CD14-positive monocyte (primary cell): ENCODE measurements around the gene APOC3. TPM values are rescaled to one million over a fixed set of nuclear protein-coding genes. Genes with fewer than 3 reads are reported as not detected.

Experiments used
- DNase-seq, 3 donors: peaks; one replicate each; pipeline ENCODE4 v3.0.0-alpha.2; 2011 to 2022
- H2AFZ ChIP-seq: 2 replicates; pipeline ENCODE4 v1.6.0; 2012; ENCODE audit warnings: mild to moderate bottlenecking, low read depth, low read length, inconsistent platforms; ENCODE audit not compliant: insufficient read depth, poor library complexity, severe bottlenecking
- H3K27ac ChIP-seq, 2 donors: 1 replicate in 1 of 2; 2 replicates in 1 of 2; pipeline ENCODE4 v1.5.1; 2012 to 2013; ENCODE audit warnings: low read length in 2 of 2, control low read depth in 1 of 2, inconsistent platforms in 1 of 2, low read depth in 1 of 2, mild to moderate bottlenecking in 1 of 2
- H3K27me3 ChIP-seq, 2 donors: one replicate each; pipeline versions ENCODE4 v1.6.0 to v1.6.1; 2011 to 2013; ENCODE audit warnings: low read length in 2 of 2; ENCODE audit not compliant: control insufficient read depth in 2 of 2, insufficient read depth in 2 of 2
- H3K36me3 ChIP-seq, 2 donors: replicated peaks in 1 of 2; 1 replicate in 1 of 2; 2 replicates in 1 of 2; pipeline versions ENCODE4 v1.5.1 to v1.6.1; 2012 to 2013; ENCODE audit warnings: low read length in 2 of 2, control low read depth in 1 of 2, inconsistent platforms in 1 of 2, mild to moderate bottlenecking in 1 of 2; ENCODE audit not compliant: insufficient read depth in 2 of 2, control insufficient read depth in 1 of 2
- H3K4me1 ChIP-seq, 2 donors: 1 replicate in 1 of 2; 2 replicates in 1 of 2; pipeline versions ENCODE4 v1.5.1 to v1.6.1; 2012 to 2013; ENCODE audit warnings: low read length in 2 of 2, control low read depth in 1 of 2, inconsistent platforms in 1 of 2, mild to moderate bottlenecking in 1 of 2, moderate library complexity in 1 of 2; ENCODE audit not compliant: insufficient read depth in 2 of 2, control insufficient read depth in 1 of 2
- H3K4me2 ChIP-seq: replicated peaks from 2 replicates; pipeline ENCODE3; 2012; ENCODE audit warnings: low read length, moderate library complexity, mild to moderate bottlenecking; ENCODE audit not compliant: poor library complexity, severe bottlenecking; ENCODE audit errors: extremely low read depth
- H3K4me3 ChIP-seq, 3 experiments: fragments of 200-600 bp in 1 of 3; sonication (generic) in 1 of 3; replicated peaks in 1 of 3; 1 replicate in 2 of 3; 2 replicates in 1 of 3; pipeline ENCODE4 v1.5.1; 2011 to 2013; ENCODE audit warnings: low read length in 3 of 3, mild to moderate bottlenecking in 3 of 3, control low read depth in 2 of 3, low read depth in 2 of 3, inconsistent platforms in 1 of 3, moderate library complexity in 1 of 3
- H3K79me2 ChIP-seq: 2 replicates; pipeline ENCODE4 v1.6.0; 2012; ENCODE audit warnings: mild to moderate bottlenecking, control low read depth, inconsistent platforms, low read length, moderate library complexity; ENCODE audit not compliant: insufficient read depth
- H3K9ac ChIP-seq: 2 replicates; pipeline ENCODE4 v1.6.0; 2017; ENCODE audit warnings: low read length, mild to moderate bottlenecking; ENCODE audit not compliant: insufficient read depth, poor library complexity, severe bottlenecking
- H3K9me3 ChIP-seq, 2 donors: replicated peaks in 1 of 2; 1 replicate in 1 of 2; 2 replicates in 1 of 2; pipeline versions ENCODE4 v1.5.1 to v1.6.1; 2012 to 2013; ENCODE audit warnings: low read length in 2 of 2, control low read depth in 1 of 2; ENCODE audit not compliant: control insufficient read depth in 1 of 2, insufficient read depth in 1 of 2
- H4K20me1 ChIP-seq: 2 replicates; pipeline ENCODE4 v1.6.0; 2012; ENCODE audit warnings: mild to moderate bottlenecking, low read length, control low read depth, moderate library complexity; ENCODE audit not compliant: insufficient read depth
- H3K27ac Mint-ChIP-seq, 7 donors: one replicate each; pipeline ENCODE4 v1.8.0; 2020; ENCODE audit warnings: mild to moderate bottlenecking in 7 of 7, mixed read lengths in 7 of 7, moderate library complexity in 6 of 7, inconsistent platforms in 2 of 7
- H3K27me3 Mint-ChIP-seq, 3 donors: one replicate each; pipeline ENCODE4 v1.8.0; 2021 to 2022; ENCODE audit warnings: low read depth in 3 of 3, mild to moderate bottlenecking in 3 of 3, mixed read lengths in 3 of 3, moderate library complexity in 3 of 3, inconsistent platforms in 1 of 3
- H3K36me3 Mint-ChIP-seq, 2 donors: one replicate each; pipeline ENCODE4 v1.8.0; 2020; ENCODE audit warnings: mixed read lengths in 2 of 2, inconsistent platforms in 1 of 2, mild to moderate bottlenecking in 1 of 2
- H3K4me1 Mint-ChIP-seq: one replicate; pipeline ENCODE4 v1.8.0; 2020; ENCODE audit warnings: mild to moderate bottlenecking, mixed read lengths
- H3K4me3 Mint-ChIP-seq, 2 donors: one replicate each; pipeline ENCODE4 v1.8.0; 2020; ENCODE audit warnings: mild to moderate bottlenecking in 2 of 2, mixed read lengths in 2 of 2, moderate library complexity in 1 of 2
- H3K9me3 Mint-ChIP-seq, 7 donors: one replicate each; pipeline ENCODE4 v1.8.0; 2020 to 2022; ENCODE audit warnings: mixed read lengths in 7 of 7, mild to moderate bottlenecking in 6 of 7, moderate library complexity in 6 of 7, inconsistent platforms in 2 of 7
- WGBS: methylation state at CpG from one replicate; pipeline ENCODE4 v1.1.5; 2013; ENCODE audit warnings: missing lambda C conversion rate; ENCODE audit not compliant: insufficient coverage; 5-methylcytosine and 5-hydroxymethylcytosine counted together
- intact Hi-C, 2 donors: fragments of 100-400 bp; cut with micrococcal nuclease; formaldehyde crosslinking; loops; one replicate each; pipeline versions ENCODE4 v1.15.0 to v1.15.1; 2023
- polyA minus RNA-seq: library from RNA; depleted of rRNA, polyadenylated mRNA; stranded (reverse); fragments of >200 nt; gene quantifications from 2 replicates; pipeline ENCODE4 v1.2.3, GENCODE V29; 2012
- polyA plus RNA-seq, 3 donors: library from polyadenylated mRNA; depleted of rRNA in 1 of 3; unstranded in 2 of 3; stranded (reverse) in 1 of 3; fragments of 300-500 nt in 2 of 3; fragments of >200 nt in 1 of 3; fragmentation: Illumina TruSeq in 2 of 3; gene quantifications; 1 replicate in 2 of 3; 2 replicates in 1 of 3; pipeline ENCODE4 v1.2.3, GENCODE V29; 2012 to 2021
- total RNA-seq, 12 experiments: library from RNA in 1 of 12; stranded (reverse) in 1 of 12; fragments of 120-200 nt in 1 of 12; gene quantifications; one replicate each; pipeline ENCODE4 v1.2.4 and lab custom pipeline; 2013 to 2026; ENCODE audit warnings: mixed read lengths in 6 of 12, inconsistent platforms in 1 of 12
- TF ChIP-seq, protein P1 (sequence below): fragments of 200-600 bp; IDR thresholded peaks from one replicate; pipeline ENCODE4 v1.8.0; 2022; ENCODE audit warnings: antibody characterized with exemption, mild to moderate bottlenecking

The APOC3 gene
- total RNA-seq (2013) = not detected
- polyA plus RNA-seq (not detected), polyA minus RNA-seq (not detected in 2 replicates), total RNA-seq (lab: John Stamatoyannopoulos, UW) (0 to 0.23 (median 0) reads per million in 11 experiments)

DNA sequence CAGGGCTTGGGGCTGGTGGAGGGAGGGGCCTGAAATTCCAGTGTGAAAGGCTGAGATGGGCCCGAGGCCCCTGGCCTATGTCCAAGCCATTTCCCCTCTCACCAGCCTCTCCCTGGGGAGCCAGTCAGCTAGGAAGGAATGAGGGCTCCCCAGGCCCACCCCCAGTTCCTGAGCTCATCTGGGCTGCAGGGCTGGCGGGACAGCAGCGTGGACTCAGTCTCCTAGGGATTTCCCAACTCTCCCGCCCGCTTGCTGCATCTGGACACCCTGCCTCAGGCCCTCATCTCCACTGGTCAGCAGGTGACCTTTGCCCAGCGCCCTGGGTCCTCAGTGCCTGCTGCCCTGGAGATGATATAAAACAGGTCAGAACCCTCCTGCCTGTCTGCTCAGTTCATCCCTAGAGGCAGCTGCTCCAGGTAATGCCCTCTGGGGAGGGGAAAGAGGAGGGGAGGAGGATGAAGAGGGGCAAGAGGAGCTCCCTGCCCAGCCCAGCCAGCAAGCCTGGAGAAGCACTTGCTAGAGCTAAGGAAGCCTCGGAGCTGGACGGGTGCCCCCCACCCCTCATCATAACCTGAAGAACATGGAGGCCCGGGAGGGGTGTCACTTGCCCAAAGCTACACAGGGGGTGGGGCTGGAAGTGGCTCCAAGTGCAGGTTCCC, at the start of gene APOC3:
Gene APOC3, plus strand, starts transcription at position 383 of the 659 bp plus-strand sequence. CDS start 676 bp downstream, outside the sequence.
- no peaks in the 10 kb centered on the region for H4K20me1 ChIP-seq
- no peaks in the 10 kb centered on the region for H3K9me3 ChIP-seq
- Mint-ChIP-seq H3K4me3 (no peak within 1 kb of the TSS), H3K4me1 (peaks cover under 1% of the 10 kb centered on the region), H3K36me3 (no peaks in the 10 kb centered on the region), H3K27ac (no peak within 1 kb of the TSS), H3K27me3 (peaks cover 1 to 4% (median 3%) of the 10 kb centered on the region in 3 donors), H3K9me3 (no peaks in the 10 kb centered on the region)
- H3K4me1 ChIP-seq = peaks cover under 1 to 1% of the 10 kb centered on the region in 2 donors
- H3K4me3 ChIP-seq = no peak within 1 kb of the TSS
- 65% methylated on average over 4 of the region's 9 CpGs for WGBS
- no peaks in the 10 kb centered on the region for H3K27me3 ChIP-seq
- TF ChIP-seq, protein P1, sequence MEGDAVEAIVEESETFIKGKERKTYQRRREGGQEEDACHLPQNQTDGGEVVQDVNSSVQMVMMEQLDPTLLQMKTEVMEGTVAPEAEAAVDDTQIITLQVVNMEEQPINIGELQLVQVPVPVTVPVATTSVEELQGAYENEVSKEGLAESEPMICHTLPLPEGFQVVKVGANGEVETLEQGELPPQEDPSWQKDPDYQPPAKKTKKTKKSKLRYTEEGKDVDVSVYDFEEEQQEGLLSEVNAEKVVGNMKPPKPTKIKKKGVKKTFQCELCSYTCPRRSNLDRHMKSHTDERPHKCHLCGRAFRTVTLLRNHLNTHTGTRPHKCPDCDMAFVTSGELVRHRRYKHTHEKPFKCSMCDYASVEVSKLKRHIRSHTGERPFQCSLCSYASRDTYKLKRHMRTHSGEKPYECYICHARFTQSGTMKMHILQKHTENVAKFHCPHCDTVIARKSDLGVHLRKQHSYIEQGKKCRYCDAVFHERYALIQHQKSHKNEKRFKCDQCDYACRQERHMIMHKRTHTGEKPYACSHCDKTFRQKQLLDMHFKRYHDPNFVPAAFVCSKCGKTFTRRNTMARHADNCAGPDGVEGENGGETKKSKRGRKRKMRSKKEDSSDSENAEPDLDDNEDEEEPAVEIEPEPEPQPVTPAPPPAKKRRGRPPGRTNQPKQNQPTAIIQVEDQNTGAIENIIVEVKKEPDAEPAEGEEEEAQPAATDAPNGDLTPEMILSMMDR = no peak
- no peaks in the 10 kb centered on the region for H3K79me2 ChIP-seq
- H2AFZ ChIP-seq = no peak within 1 kb of the TSS
- DNase-seq = no peak
- no peaks in the 10 kb centered on the region for H3K36me3 ChIP-seq
- H3K9ac ChIP-seq = no peak within 1 kb of the TSS
- no peak within 1 kb of the TSS for H3K4me2 ChIP-seq
- intact Hi-C loops = no loop called here
- H3K27ac ChIP-seq = no peak within 1 kb of the TSS

DNA sequence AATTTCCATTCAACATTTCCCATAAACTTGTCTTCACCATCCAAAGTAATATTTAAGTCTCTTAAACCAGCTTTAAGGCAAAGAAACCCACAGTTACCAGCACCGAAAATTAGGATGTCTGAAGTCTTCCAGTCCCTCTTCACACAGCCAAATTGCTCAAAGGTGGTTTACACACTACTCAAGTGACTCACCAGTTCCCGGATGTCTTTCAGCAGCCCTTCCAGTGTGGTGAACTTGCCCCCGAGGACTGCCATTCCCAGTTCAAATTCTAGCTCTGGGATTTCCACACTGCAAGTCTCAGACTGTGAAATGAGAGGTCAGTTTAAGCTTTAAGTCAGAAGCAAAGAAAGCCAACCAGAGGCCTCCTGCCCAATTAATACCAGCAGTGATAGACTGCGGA, 47.0 kb upstream of the APOC3 start:
- Histone ChIP-seq H3K36me3 (peaks cover 85 to 90% of the 10 kb centered on the region in 2 donors), H3K27ac (no peak overlapping the region), H3K27me3 (no peaks in the 10 kb centered on the region), H4K20me1 (peaks cover 4% of the 10 kb centered on the region), H3K9ac (no peak overlapping the region), H3K79me2 (peaks cover 34% of the 10 kb centered on the region), H3K9me3 (no peaks in the 10 kb centered on the region), H3K4me1 (peaks cover 8 to 11% of the 10 kb centered on the region in 2 donors), H2AFZ (no peak overlapping the region), H3K4me2 (no peak overlapping the region), H3K4me3 (no peak overlapping the region)
- Mint-ChIP-seq H3K4me3 (no peak overlapping the region), H3K27ac (peak overlapping the region in 1 of 7 donors; percentile 13), H3K9me3 (no peaks in the 10 kb centered on the region), H3K27me3 (no peaks in the 10 kb centered on the region), H3K36me3 (peaks cover 86 to 94% of the 10 kb centered on the region in 2 donors), H3K4me1 (peaks cover 11% of the 10 kb centered on the region)
- intact Hi-C loops = loop anchor here in 1 of 2 donors (10.0 kb wide), 1 partner anchor 542 kb away; the partner anchor contains the start of gene CEP164
- 93% methylated on average over 2 of the region's 4 CpGs for WGBS
- TF ChIP-seq, protein P1 = no peak
- no peak for DNase-seq
